Frontal cortex (tissue), 4 donors: ENCODE results near the gene RAB15. TPM values are rescaled to one million over a fixed set of nuclear protein-coding genes. Genes with fewer than 3 reads are reported as not detected.

Experiments
- DNase-seq, 2 donors: peaks; one replicate each; pipeline ENCODE4 v3.0.0; 2012; ENCODE audit warnings: low spot score in 2 of 2
- FAIRE-seq: peaks from 2 replicates; lab custom pipeline; 2012; peaks lifted over from hg19 to GRCh38; lab: Jason Lieb, UNC
- total RNA-seq: library from RNA; depleted of rRNA; stranded (reverse); fragments of >200 nt; gene quantifications from one replicate; pipeline ENCODE4 v1.2.3, GENCODE V29; 2014
- donor health status: control.
- donor health status: control.
- donor health status: control.

RAB15 gene
- total RNA-seq, 1 donor from 2014 or later = 24.1 TPM

GRCh38 chr14:64992328-64992885 lies 20.3 kb upstream of the RAB15 start:
- no peak for FAIRE-seq
- DNase-seq = no peak

GRCh38 chr14:64990939-64991338 lies 18.8 kb upstream of the RAB15 start:
- DNase-seq (no peak), FAIRE-seq (no peak)

GRCh38 chr14:64990296-64990695 lies 18.2 kb upstream of the RAB15 start:
- no peak for FAIRE-seq
- DNase-seq = no peak

- DNase-seq = no peak
- FAIRE-seq = no peak
These were observed 15.3 kb upstream of the RAB15 start for GRCh38 chr14:64987438-64987767.

GRCh38 chr14:64986648-64987437 lies 14.7 kb upstream of the RAB15 start, which contains the start of gene FNTB:
Gene FNTB (plus strand): TSS chr14:64986895. CDS start chr14:64986954, 59 bp downstream.
- DNase-seq = peak; percentile 90 to 91
- no peak for FAIRE-seq

GRCh38 chr14:64983439-64984310 lies 11.5 kb upstream of the RAB15 start:
- no peak for DNase-seq
- no peak for FAIRE-seq

GRCh38 chr14:64979336-64980074 lies 7.4 kb upstream of the RAB15 start:
- no peak for DNase-seq
- no peak for FAIRE-seq

- no peak for FAIRE-seq
- DNase-seq = no peak
These were observed 2.4 kb upstream of the RAB15 start for GRCh38 chr14:64974563-64974962.

- DNase-seq (no peak), FAIRE-seq (no peak)
These were observed 1.7 kb upstream of the RAB15 start for GRCh38 chr14:64973826-64974225.

- no peak for FAIRE-seq
- DNase-seq = no peak
These were observed 898 bp upstream of the RAB15 start for GRCh38 chr14:64973026-64973442.

- DNase-seq (no peak), FAIRE-seq (no peak)
These were observed 619 bp downstream of the RAB15 start for GRCh38 chr14:64971491-64971942.

GRCh38 chr14:64970776-64971477 lies 1.2 kb downstream of the RAB15 start:
- DNase-seq (no peak), FAIRE-seq (no peak)

- no peak for DNase-seq
- FAIRE-seq = no peak
These were observed 2.1 kb downstream of the RAB15 start for GRCh38 chr14:64970041-64970440.

- FAIRE-seq (no peak), DNase-seq (no peak)
These were observed 3.5 kb downstream of the RAB15 start for GRCh38 chr14:64968651-64969050.

GRCh38 chr14:64968167-64968566 lies 4.0 kb downstream of the RAB15 start:
- FAIRE-seq = no peak
- no peak for DNase-seq

GRCh38 chr14:64966976-64967375 lies 5.2 kb downstream of the RAB15 start:
- FAIRE-seq = no peak
- no peak for DNase-seq

GRCh38 chr14:64965356-64966000 lies 6.7 kb downstream of the RAB15 start:
- no peak for DNase-seq
- no peak for FAIRE-seq

GRCh38 chr14:64963611-64964010 lies 8.5 kb downstream of the RAB15 start:
- FAIRE-seq (no peak), DNase-seq (no peak)

- no peak for FAIRE-seq
- no peak for DNase-seq
These were observed 11.3 kb downstream of the RAB15 start for GRCh38 chr14:64960762-64961276.
